ENCODE data around the gene NUCB1.
"Not testable (repeated sequence)": the region's sequence is repeated elsewhere in the genome, so short reads cannot be mapped to it uniquely, and the experiment has no call there.

Gene NUCB1

DNA sequence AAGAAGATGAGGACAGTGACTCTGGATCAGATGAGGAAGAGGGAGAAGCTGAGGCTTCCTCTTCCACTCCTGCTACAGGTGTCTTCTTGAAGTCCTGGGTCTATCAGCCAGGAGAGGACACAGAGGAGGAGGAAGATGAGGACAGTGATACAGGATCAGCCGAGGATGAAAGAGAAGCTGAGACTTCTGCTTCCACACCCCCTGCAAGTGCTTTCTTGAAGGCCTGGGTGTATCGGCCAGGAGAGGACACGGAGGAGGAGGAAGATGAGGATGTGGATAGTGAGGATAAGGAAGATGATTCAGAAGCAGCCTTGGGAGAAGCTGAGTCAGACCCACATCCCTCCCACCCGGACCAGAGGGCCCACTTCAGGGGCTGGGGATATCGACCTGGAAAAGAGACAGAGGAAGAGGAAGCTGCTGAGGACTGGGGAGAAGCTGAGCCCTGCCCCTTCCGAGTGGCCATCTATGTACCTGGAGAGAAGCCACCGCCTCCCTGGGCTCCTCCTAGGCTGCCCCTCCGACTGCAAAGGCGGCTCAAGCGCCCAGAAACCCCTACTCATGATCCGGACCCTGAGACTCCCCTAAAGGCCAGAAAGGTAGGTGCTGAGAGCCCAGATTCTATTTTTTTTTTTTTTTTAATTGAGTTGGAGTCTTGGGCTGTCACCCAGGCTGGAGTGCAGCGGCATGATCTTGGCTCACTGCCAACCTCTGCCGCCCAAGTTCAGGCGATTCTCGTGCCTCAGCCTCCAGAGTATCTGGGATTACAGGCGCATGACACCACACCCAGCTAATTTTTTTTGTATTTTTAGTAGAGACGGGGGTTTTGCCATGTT lies 25.6 kb upstream of the NUCB1 start:
- no peak for DNase-seq (ENCODE audit: low read depth in 2 of 3, low spot score in 1 of 3)

DNA sequence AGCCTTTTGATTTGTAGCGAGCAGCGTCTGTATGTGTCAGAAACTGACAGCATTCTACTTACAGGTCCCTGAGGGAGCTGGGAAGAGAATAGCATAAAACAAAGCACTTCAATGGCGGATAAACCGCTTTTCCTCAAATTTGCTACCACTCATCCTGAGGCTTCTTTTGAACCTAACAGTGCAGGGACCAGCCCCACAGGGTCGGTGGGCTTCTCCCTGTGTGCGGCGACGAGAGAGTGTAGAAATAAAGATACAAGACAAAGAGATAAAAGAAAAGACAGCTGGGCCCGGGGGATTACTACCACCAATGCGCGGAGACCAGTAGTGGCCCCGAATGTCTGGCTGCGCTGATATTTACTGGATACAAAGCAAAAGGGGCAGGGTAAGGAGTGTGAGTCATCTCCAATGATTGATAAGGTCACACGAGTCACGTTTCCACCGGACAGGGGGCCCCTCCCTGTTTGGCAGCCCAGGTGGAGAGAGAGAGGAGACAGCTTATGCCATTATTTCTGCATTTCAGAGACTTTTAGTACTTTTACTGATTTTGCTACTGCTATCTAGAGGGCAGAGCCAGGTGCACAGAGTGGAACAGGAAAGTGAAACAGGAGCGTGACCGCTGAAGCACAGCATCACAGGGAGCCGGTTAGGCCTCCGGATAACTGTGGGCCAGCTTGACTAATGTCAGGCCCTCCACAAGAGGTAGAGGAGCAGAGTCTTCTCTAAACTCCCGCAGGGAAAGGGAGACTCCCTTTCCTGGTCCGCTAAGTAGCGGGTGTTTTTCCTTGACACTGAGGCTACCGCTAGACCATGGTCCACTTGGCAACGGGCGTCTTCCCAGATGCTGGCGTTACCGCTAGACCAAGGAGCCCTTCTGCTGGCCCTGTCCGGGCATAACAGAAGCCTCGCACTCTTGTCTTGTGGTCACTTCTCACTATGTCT lies 23.8 kb upstream of the NUCB1 start:
- not testable (repeated sequence) for DNase-seq (ENCODE audit: low read depth in 2 of 3, low spot score in 1 of 3)

GRCh38 chr19:48877855-48878195 lies 22.3 kb upstream of the NUCB1 start:
- no peak for DNase-seq (ENCODE audit: low read depth in 2 of 3, low spot score in 1 of 3)

- DNase-seq (ENCODE audit: low read depth in 2 of 3, low spot score in 1 of 3): no peak
These were observed 21.7 kb upstream of the NUCB1 start for GRCh38 chr19:48878196-48879024.

- no peak for DNase-seq (ENCODE audit: low read depth in 2 of 3, low spot score in 1 of 3)
These were observed 21.0 kb upstream of the NUCB1 start for GRCh38 chr19:48879025-48879637.

GRCh38 chr19:48879696-48880095 lies 20.4 kb upstream of the NUCB1 start:
- DNase-seq (ENCODE audit: low read depth in 2 of 3, low spot score in 1 of 3): not testable (repeated sequence)

DNA sequence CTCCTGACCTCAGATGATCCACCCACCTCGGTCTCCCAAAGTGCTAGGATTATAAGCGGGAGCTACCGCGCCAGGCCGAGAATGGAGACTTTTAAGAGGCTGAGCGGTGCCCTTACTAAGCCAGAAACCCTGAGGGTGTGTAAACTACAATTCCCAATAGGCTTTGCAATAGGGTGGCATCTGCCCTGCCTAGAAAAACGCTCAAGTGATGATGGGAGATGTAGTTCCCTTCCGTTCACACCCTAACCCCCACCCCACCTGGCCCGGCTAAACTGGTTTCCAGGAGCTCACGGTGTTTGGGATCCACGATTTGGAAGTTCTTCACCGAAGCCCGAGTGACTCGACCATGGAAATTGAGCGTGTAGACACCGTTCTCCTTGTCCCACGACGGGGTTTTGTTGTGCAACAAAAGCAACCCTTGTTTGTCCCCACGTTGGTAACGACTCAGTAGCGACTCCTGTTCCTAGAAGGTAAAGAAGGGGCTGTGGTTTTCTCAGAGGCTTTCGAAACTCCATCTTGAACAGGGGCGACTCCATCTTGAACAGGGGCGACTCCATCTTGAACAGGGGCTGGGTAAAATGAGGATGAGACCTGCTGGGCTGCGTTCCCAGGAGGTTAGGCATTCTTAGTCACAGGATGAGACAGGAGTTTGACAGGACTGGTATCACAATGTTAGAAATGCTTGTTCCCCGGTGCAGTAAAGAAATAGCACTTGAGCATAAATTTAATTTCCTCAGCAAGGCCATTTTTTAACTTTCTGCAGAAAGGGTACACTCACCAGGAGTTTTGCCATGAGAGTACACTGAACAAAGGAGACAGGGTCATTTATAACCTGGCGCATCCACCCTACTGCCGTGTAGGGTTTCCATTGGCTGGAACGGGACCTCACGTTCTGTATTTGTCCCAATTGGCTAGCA lies 18.1 kb upstream of the NUCB1 start:
- no peak for DNase-seq (ENCODE audit: low read depth in 2 of 3, low spot score in 1 of 3)

DNA sequence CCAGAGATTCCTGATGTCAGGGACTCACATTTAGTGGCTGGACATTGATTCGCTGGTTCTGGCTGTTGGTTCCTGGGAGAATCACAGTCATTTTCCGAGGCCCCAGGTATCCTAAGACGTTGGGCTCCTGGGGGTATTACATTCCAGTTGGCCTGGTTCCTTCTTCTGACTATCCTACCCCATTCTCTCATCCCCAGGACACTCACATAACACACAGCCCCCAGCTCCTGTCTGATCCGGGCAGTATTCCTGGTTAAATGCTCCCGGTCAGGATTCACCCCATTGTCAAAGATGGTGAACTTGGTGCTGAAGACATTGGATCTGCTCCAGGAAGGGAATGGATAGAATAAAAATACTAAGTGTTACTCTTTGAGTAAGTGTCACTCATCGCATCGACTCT lies 16.4 kb upstream of the NUCB1 start:
- DNase-seq (ENCODE audit: low read depth in 2 of 3, low spot score in 1 of 3): no peak

- DNase-seq (ENCODE audit: low read depth in 2 of 3, low spot score in 1 of 3): no peak
These were observed 12.1 kb upstream of the NUCB1 start for GRCh38 chr19:48887861-48888612.

GRCh38 chr19:48889496-48889895 lies 10.6 kb upstream of the NUCB1 start:
- DNase-seq (ENCODE audit: low read depth in 2 of 3, low spot score in 1 of 3): not testable (repeated sequence)

- no peak for DNase-seq (ENCODE audit: low read depth in 2 of 3, low spot score in 1 of 3)
These were observed 9.6 kb upstream of the NUCB1 start for GRCh38 chr19:48890551-48890950.

- DNase-seq (ENCODE audit: low read depth in 2 of 3, low spot score in 1 of 3): no peak
These were observed 4.9 kb upstream of the NUCB1 start for GRCh38 chr19:48895226-48895625.

DNA sequence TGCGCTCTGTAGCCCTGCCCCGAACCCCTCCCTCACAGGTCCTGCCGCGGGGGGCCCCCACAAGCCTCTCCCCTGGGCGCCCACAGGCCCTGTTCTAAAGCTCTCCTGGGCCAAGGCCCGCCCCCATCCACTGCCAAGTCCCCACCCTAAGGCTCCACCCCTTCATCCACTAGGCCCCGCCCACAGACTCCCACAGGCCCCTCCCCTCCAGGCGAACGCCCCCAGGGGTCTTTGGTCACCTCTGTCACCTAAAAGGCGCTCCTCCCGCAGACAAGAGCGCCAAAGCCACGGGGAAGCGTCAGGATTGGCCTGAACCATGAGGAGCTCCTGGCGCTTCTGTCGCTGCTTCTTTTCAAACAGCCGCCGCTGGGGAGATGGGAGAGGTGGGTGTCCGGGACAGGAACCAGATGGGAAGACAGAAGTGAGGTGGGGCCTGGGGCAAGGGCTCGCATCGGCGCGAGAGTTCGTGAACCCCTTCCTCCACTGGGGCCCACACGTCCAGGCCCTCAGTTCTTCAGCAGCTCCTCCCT lies 3.9 kb upstream of the NUCB1 start:
- DNase-seq (ENCODE audit: low read depth in 2 of 3, low spot score in 1 of 3): no peak

DNA sequence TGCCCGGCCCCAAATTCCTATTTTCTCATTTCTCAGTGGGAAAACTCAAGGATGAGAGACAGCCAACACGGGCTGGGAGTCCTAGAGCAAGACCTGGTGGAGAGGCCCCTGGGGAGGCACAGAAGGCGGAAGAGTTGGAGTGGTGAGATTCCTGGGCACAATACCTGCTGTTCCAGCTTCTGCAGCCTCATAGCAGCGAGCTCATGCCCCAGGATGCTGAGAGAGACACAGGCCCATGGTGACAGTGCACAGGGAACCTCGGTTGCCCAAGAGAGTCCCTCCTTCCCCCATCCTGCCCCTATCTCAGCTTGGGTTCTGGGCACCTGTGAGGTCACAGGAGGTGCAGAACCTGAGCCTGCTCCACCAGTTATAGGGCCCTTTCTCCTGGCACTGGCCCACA lies 2.9 kb upstream of the NUCB1 start:
- DNase-seq (ENCODE audit: low read depth in 2 of 3, low spot score in 1 of 3): no peak

DNA sequence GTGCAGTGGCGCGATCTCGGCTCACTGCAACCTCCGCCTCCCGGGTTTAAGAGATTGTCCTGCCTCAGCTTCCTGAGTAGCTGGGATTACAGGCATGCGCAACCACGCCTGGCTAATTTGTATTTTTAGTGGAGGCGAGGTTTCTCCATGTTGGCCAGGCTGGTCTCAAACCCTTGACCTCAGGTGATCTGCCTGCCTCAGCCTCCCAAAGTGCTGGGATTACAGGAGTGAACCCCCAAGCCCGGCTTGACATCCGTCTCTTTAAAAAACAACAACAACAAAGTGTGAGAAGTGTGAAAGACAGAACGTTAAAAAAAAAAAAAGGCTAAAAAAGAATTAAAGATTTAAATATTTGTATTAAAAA lies 744 bp upstream of the NUCB1 start:
- DNase-seq (ENCODE audit: low read depth in 2 of 3, low spot score in 1 of 3): not testable (repeated sequence)

GRCh38 chr19:48900477-48901406 lies 630 bp downstream of the NUCB1 start:
- DNase-seq (ENCODE audit: low read depth in 2 of 3, low spot score in 1 of 3): no peak

DNA sequence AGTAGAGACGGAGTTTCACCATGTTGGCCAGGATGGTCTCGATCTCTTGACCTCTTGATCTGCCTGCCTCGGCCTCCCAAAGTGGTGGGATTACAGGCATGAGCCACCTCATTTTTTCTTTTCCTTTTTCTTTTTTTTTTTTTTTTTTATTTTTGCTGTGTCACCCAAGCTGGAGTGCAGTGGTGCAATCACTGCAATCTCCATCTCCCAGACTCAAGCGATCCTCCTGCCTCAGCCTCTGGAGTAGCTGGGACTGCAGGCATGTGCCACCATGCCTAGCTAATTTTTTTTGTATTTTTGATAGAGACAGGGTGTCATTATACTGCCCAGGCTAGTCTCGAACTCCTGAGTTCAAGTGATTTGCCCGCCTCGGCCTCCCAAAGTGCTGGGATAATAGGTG lies 2.2 kb downstream of the NUCB1 start:
- DNase-seq (ENCODE audit: low read depth in 2 of 3, low spot score in 1 of 3): not testable (repeated sequence)

DNA sequence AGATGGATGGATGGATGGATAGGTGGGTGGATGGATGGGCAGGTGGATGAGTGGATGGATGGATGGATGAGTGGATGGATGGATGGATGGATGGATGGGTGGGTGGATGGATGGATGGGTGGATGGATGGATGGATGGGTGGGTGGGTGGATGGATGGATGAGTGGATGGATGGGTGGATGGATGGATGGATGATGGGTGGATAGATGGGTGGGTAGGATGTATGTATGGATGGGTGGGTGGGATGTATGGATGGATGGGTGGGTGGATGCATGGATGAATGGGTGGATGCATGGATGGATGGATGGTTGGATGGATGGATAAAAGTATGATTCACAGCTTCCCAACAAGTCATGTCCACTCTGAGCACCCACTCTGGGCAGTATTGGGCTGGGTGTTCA lies 3.7 kb downstream of the NUCB1 start:
- not testable (repeated sequence) for DNase-seq (ENCODE audit: low read depth in 2 of 3, low spot score in 1 of 3)

Measured in stimulated activated CD4-positive, alpha-beta T cell treated with anti-CD3 and anti-CD28 coated beads, Interleukin-12 subunit alpha, Interleukin-12 subunit beta, amount 100 ng/mL, for 48 hours (primary cell).